ENCODE results near the gene EEF2K. TPM values are rescaled to one million over a fixed set of nuclear protein-coding genes. Genes with fewer than 3 reads are reported as not detected.
A peak's percentile ranks its signal among the peaks of the same experiment; 100 is the strongest.

The EEF2K gene
- total RNA-seq, 1 experiment from 2014 or later, result 15.9 TPM

GRCh38 chr16:22291020-22291419 lies 84.9 kb downstream of the EEF2K start:
- ChIA-PET POLR2A (interaction anchor here (0.7 kb wide), 1 partner anchor 13 kb away, joined by 3 read pairs; no protein-coding TSS in a partner anchor), CTCF (no interaction called here)
- intact Hi-C loops (cut with micrococcal nuclease), result no loop called here
- no peak for TF ChIP-seq CTCF (IDR thresholded peaks at IDR 0.05; ENCODE audit: unreplicated experiment)
- Mint-ChIP-seq H3K4me3 (ENCODE audit: unreplicated experiment) (no peak overlapping the region), H3K36me3 (ENCODE audit: insufficient read depth, unreplicated experiment) (peaks cover 23% of the 10 kb centered on the region), H3K27ac (ENCODE audit: low read depth, unreplicated experiment) (no peak overlapping the region), H3K4me1 (ENCODE audit: insufficient read depth, unreplicated experiment) (peaks cover under 1% of the 10 kb centered on the region), H3K9me3 (ENCODE audit: unreplicated experiment) (no peaks in the 10 kb centered on the region), H3K27me3 (ENCODE audit: insufficient read depth, unreplicated experiment) (no peaks in the 10 kb centered on the region)
- no TSS peak for BruUV-seq (replicated peaks)
- no peak for DNase-seq (ENCODE audit: unreplicated experiment)

- intact Hi-C loops (cut with micrococcal nuclease), result no loop called here
- no peak overlapping the region for H3K27ac Mint-ChIP-seq (ENCODE audit: low read depth, unreplicated experiment)
- H3K9me3 Mint-ChIP-seq (ENCODE audit: unreplicated experiment), result no peaks in the 10 kb centered on the region
- peaks cover 6% of the 10 kb centered on the region for H3K4me1 Mint-ChIP-seq (ENCODE audit: insufficient read depth, unreplicated experiment)
- TF ChIP-seq CTCF (IDR thresholded peaks at IDR 0.05; ENCODE audit: unreplicated experiment), result no peak
- BruUV-seq (replicated peaks), result no TSS peak
- peak; percentile 18 for DNase-seq (ENCODE audit: unreplicated experiment)
- peaks cover 23% of the 10 kb centered on the region for H3K36me3 Mint-ChIP-seq (ENCODE audit: insufficient read depth, unreplicated experiment)
- no peaks in the 10 kb centered on the region for H3K27me3 Mint-ChIP-seq (ENCODE audit: insufficient read depth, unreplicated experiment)
- H3K4me3 Mint-ChIP-seq (ENCODE audit: unreplicated experiment), result no peak overlapping the region
- CTCF ChIA-PET, result no interaction called here
- POLR2A ChIA-PET, result interaction anchor here (0.6 to 1.3 kb wide), 6 partner anchors 9 to 340 kb away, joined by 3 to 5 read pairs (median 3); no protein-coding TSS in a partner anchor
These were observed 85.8 kb downstream of the EEF2K start for GRCh38 chr16:22291860-22292318.

GRCh38 chr16:22292320-22292719 lies 86.2 kb downstream of the EEF2K start:
- Mint-ChIP-seq H3K4me1 (ENCODE audit: insufficient read depth, unreplicated experiment) (peaks cover 6% of the 10 kb centered on the region), H3K4me3 (ENCODE audit: unreplicated experiment) (no peak overlapping the region), H3K27me3 (ENCODE audit: insufficient read depth, unreplicated experiment) (no peaks in the 10 kb centered on the region), H3K9me3 (ENCODE audit: unreplicated experiment) (no peaks in the 10 kb centered on the region), H3K36me3 (ENCODE audit: insufficient read depth, unreplicated experiment) (peaks cover 23% of the 10 kb centered on the region), H3K27ac (ENCODE audit: low read depth, unreplicated experiment) (no peak overlapping the region)
- DNase-seq (ENCODE audit: unreplicated experiment), result no peak
- CTCF ChIA-PET, result no interaction called here
- POLR2A ChIA-PET, result interaction anchor here (0.6 to 1.3 kb wide), 4 partner anchors 9 to 340 kb away, joined by 3 to 5 read pairs (median 4); no protein-coding TSS in a partner anchor
- no TSS peak for BruUV-seq (replicated peaks)
- TF ChIP-seq CTCF (IDR thresholded peaks at IDR 0.05; ENCODE audit: unreplicated experiment), result no peak
- intact Hi-C loops (cut with micrococcal nuclease), result no loop called here

- Mint-ChIP-seq H3K4me1 (ENCODE audit: insufficient read depth, unreplicated experiment) (peaks cover 6% of the 10 kb centered on the region), H3K9me3 (ENCODE audit: unreplicated experiment) (no peaks in the 10 kb centered on the region), H3K27ac (ENCODE audit: low read depth, unreplicated experiment) (no peak overlapping the region), H3K27me3 (ENCODE audit: insufficient read depth, unreplicated experiment) (no peaks in the 10 kb centered on the region), H3K4me3 (ENCODE audit: unreplicated experiment) (no peak overlapping the region), H3K36me3 (ENCODE audit: insufficient read depth, unreplicated experiment) (peaks cover 29% of the 10 kb centered on the region)
- intact Hi-C loops (cut with micrococcal nuclease), result no loop called here
- no peak for DNase-seq (ENCODE audit: unreplicated experiment)
- ChIA-PET CTCF (interaction anchor here (0.8 kb wide), 1 partner anchor 87 kb away, joined by 3 read pairs; the partner anchor contains the start of gene EEF2K), POLR2A (interaction anchor here (0.7 to 1.3 kb wide), 2 partner anchors 85 to 377 kb away, joined by 3 to 4 read pairs; no protein-coding TSS in a partner anchor)
- no peak for TF ChIP-seq CTCF (IDR thresholded peaks at IDR 0.05; ENCODE audit: unreplicated experiment)
- no TSS peak for BruUV-seq (replicated peaks)
These were observed 87.3 kb downstream of the EEF2K start for GRCh38 chr16:22293137-22294106.

All from MCF 10A (cell line).